Measurements from ENCODE around the gene FGF18.

FGF18 gene

GRCh38 chr5:171445644-171446516, 26.4 kb downstream of the FGF18 start:
- H3K4me3 ChIP-seq (ENCODE audit: low read depth, low read length), result no peak overlapping the region
- DNase-seq (ENCODE audit: low read depth), result no peak
- TF ChIP-seq, protein P1, sequence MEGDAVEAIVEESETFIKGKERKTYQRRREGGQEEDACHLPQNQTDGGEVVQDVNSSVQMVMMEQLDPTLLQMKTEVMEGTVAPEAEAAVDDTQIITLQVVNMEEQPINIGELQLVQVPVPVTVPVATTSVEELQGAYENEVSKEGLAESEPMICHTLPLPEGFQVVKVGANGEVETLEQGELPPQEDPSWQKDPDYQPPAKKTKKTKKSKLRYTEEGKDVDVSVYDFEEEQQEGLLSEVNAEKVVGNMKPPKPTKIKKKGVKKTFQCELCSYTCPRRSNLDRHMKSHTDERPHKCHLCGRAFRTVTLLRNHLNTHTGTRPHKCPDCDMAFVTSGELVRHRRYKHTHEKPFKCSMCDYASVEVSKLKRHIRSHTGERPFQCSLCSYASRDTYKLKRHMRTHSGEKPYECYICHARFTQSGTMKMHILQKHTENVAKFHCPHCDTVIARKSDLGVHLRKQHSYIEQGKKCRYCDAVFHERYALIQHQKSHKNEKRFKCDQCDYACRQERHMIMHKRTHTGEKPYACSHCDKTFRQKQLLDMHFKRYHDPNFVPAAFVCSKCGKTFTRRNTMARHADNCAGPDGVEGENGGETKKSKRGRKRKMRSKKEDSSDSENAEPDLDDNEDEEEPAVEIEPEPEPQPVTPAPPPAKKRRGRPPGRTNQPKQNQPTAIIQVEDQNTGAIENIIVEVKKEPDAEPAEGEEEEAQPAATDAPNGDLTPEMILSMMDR (IDR thresholded peaks at IDR 0.05; ENCODE audit: insufficient read depth, low read depth, low read length, missing control alignments), result no peak

DNA sequence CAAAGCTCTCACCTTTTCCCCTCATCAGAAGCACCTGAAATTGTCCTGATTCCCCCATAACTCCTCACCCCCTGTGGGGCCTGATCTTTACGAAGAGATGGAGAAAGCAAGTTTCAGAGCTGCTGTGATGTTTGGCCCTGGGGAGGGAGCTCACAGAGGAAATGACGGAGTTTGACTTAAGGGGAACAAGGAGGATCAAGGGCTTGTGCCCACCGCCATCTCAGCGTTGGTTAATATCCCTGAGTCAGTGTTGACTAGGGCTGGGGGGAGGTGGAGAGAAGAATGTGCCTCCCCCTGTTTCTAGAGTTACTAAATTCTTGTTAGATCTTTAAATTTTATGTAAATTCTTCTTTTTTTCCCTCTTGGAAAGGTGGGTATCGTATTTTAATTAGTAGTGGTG, 27.8 kb downstream of the FGF18 start:
- no peak for DNase-seq (ENCODE audit: low read depth)
- TF ChIP-seq, protein P1 (IDR thresholded peaks at IDR 0.05; ENCODE audit: insufficient read depth, low read depth, low read length, missing control alignments), result no peak
- no peak overlapping the region for H3K4me3 ChIP-seq (ENCODE audit: low read depth, low read length)

DNA sequence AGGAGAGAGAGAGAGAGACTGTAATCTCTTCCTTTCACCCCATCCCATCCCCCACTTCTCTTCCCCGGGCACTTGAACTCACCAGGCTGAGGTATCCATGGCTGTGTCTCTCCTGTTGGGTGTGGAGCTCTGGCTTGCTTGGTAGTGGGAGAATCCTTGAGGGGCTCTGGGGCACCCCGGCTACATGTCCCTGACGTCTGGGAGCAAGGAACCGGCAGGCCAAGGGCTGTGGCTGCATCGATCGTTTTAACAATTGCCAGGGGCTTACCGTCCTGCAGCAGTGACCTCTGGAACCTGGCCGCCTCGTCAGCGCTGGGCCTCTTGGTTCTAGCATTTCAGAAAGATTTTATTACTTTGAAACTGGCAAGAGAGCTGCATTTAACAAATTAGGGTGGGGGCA, 30.0 kb downstream of the FGF18 start:
- no peak for DNase-seq (ENCODE audit: low read depth)
- TF ChIP-seq, protein P1 (IDR thresholded peaks at IDR 0.05; ENCODE audit: insufficient read depth, low read depth, low read length, missing control alignments), result no peak
- no peak overlapping the region for H3K4me3 ChIP-seq (ENCODE audit: low read depth, low read length)

- no peak for DNase-seq (ENCODE audit: low read depth)
- TF ChIP-seq, protein P1 (IDR thresholded peaks at IDR 0.05; ENCODE audit: insufficient read depth, low read depth, low read length, missing control alignments), result no peak
- H3K4me3 ChIP-seq (ENCODE audit: low read depth, low read length), result no peak overlapping the region
These were observed 31.2 kb downstream of the FGF18 start for GRCh38 chr5:171450423-171451331.

DNA sequence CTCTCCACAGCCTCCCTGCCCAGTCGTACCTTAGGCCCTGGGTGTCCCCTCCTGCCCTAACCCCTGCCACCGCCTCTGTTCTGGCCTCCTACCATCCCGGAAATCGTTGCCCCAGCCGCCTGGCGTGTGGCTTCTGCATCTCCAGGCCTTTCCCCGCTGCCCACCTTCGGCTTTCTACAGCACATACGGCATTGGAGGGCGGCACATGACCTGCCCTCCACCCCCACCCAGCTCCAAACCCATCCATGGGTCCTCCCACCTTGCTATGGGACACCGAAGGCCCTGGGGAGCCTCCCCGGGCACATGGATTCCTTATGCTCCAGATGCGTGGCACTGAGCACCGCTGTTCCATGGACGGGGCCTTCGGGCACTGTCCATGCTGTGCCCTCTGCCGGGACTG, 32.0 kb downstream of the FGF18 start:
- TF ChIP-seq, protein P1 (IDR thresholded peaks at IDR 0.05; ENCODE audit: insufficient read depth, low read depth, low read length, missing control alignments), result no peak
- H3K4me3 ChIP-seq (ENCODE audit: low read depth, low read length), result no peak overlapping the region

DNA sequence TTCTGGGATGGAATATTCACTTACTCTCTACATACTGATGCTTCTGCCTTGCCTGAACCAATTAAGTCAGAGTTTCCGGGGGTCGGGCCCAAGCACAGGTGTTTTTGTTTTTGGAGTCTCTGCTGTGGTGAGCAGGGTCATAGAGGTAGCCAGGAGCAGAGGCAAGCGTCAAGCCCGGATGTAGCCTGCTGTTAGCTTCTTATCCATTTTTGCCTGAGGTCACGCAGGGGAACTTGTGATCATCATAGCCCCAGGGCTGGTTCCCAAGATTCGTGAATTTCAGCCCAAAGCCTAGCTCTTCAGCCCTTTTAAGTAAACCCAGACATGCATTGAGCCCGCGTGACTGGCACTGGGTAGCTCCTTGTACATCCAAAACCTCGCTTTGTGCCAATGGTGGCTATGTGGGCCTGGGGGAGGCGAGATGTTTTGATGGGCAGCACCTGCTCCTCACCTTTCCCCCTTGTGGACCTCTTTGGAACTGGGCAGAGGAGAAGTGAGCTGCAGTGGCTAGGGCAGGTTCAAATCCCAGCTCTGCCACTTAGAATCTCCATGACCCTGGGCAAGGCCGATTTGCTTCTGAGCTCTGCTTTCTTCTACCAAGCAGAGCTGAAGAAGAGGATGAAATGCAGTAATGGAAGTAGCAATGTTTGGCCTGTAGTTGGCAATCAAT, 33.7 kb downstream of the FGF18 start:
- TF ChIP-seq, protein P1 (IDR thresholded peaks at IDR 0.05; ENCODE audit: insufficient read depth, low read depth, low read length, missing control alignments), result no peak
- H3K4me3 ChIP-seq (ENCODE audit: low read depth, low read length), result no peak overlapping the region
- no peak for DNase-seq (ENCODE audit: low read depth)

More for the DNA sequence above, 32.0 kb downstream of the FGF18 start:
- DNase-seq (ENCODE audit: low read depth), result no peak

Data from GM12865 (cell line).